DMS153 treated with DMSO at 0.1 percent for 48 hours (cell line): ENCODE data around the gene C12orf75.
A peak's percentile ranks its signal among the peaks of the same experiment; 100 is the strongest.
"Not testable (repeated sequence)": the region's sequence is repeated elsewhere in the genome, so short reads cannot be mapped to it uniquely, and the experiment has no call there.

ENCODE experiments used
- DNase-seq: peaks from one replicate; lab custom pipeline; 2025; ENCODE audit not compliant: unreplicated experiment; lab: John Stamatoyannopoulos, UW

The C12orf75 gene

DNA sequence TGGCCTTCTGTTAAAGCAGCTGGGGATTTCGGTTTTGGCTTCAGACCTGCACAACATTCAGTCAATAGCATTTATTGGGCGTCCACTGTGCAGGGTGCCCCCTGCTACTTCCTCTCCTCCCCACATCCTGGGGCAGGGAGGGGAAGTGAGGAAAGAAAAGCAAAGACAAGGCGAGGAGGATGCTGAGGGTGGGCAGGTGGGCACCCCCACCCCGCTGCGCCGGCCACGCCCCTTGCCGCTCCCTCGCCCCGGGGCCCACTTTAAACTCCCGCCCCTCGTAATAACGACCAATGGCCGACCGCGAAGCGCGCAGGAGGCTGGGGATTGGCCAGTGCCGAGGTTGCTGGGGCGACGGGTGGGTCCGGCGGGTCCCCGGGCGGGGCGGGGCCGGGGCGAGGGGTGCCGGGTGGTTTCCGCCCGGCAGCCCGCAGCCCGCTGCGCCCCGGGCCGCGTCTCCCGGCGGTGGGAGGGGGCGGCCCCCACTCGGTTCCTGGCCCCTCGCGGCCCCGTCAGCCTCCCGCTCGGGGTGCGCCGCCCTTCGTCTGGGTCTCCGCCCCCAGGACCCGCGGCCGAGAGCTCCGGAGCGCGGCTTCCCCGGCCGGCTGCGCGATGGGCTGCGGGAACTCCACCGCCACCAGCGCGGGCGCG lies at the start of gene C12orf75:
Gene C12orf75, plus strand, starts transcription at position 409 of the 648 bp plus-strand sequence. Its CDS starts 201 bp downstream, at position 610.
- peak; percentile 55 for DNase-seq

DNA sequence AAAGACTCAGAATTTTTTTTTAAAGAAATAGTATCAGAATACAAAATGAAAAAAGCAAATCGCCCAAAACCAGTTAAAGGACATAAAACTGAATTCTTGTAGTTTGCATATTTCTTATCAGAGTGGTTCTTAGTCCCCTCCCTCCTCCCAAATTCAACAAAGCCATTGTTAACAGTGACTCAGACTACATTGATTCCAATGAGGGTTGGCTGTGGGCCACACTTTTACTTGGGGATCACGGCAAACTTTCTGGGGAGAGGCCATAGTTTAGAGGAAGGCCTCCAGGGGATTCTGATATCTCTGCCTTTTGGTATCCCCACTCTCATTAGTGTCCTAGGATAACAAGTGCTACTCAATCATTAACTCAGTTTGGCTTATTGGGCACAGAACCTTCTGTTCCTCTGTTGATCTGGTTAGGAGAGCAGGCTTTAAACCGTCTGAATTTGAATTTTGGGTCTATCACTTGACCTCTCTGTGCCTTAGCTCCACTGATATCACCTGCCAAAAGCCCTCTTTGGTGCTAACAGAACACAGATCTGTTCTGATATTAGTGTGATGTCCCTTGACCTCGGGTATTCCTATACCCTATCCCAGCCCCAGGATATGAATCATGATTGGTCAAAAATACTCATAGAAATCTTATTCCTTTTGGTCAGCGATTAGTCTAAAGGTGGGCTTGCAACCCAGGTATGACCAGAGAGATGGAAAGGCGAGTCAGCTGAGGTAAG lies 49.4 kb upstream of the C12orf75 start:
- DNase-seq: no peak

DNA sequence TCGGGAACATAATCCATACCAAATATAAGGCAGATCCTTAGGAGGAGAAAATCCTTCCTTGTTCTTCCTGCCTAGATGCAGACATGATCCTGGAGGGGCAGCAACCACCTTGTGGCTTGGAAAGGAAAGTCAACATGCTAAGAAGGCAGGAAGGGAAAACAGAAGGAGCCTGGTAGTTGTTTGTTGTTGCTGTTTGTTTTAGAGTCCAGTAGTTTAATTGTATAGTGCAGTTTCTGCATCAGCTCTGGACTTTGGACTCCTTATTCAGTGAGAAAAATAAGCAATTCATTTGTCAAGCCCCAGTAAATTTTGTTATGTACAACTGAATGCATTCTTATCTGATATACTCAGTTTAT lies 48.8 kb upstream of the C12orf75 start:
- no peak for DNase-seq

DNA sequence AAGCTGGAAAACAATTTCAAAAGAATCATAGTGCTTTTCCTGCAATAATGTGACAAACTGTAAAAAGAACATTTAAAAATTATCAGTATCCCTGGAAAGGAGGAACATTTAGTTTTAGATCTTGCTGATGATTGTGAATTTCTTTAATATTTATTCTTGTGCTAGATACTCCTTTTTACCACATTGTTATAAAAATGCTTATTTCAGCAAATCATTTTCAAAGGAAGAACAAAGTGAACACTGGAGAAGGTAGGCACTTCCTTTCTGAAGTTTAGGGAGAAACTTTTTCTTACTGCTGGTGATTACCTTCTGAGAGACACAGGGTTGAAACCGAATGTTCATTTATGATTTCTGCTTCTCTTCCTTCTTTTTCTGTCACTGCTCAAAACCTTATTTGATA lies 45.1 kb upstream of the C12orf75 start:
- no peak for DNase-seq

DNA sequence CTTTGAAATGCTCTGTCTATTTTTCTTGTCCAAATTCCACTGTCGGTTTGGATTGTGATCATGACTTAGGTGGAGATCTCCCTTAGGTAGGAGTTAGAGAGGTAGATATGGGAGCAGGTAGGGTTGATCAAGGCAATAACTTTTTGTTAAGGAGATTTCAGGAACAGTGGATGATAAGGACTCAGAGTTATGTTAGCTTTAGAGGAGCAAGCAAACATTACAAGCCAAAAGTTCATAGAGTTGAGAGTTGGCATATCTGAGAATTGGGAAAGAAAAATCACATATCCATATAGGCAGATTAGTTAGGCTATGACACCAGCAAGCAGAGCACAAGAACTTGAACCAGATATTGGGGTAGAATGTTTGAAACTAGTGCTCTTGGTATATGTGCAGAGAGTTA lies 43.1 kb upstream of the C12orf75 start:
- DNase-seq: no peak

GRCh38 chr12:105288311-105288996 lies 42.0 kb upstream of the C12orf75 start:
- DNase-seq: no peak

- no peak for DNase-seq
Measured at GRCh38 chr12:105289114-105289904, 41.2 kb upstream of the C12orf75 start.

- DNase-seq: no peak
Measured at GRCh38 chr12:105291531-105291930, 39.0 kb upstream of the C12orf75 start.

DNA sequence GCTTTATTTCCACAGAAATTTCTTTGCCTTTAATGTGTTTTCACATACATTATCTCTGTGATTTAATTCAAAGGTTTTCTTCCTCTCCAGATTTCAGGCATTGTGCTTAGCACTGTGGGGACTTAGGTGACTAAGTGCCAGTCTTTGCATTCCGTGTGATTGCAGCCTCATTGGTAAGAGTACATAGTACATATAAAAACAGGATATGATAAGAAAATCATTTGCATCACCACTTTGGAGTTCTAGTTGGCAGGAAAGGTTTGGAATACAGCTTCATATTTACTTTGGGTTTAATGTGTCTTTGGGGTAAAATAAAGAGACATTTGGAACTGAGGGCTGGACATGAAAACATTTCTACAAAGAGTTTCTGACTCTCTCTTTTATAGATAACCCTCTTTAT lies 37.8 kb upstream of the C12orf75 start:
- DNase-seq: no peak

GRCh38 chr12:105293187-105293586 lies 37.3 kb upstream of the C12orf75 start:
- DNase-seq: no peak

DNA sequence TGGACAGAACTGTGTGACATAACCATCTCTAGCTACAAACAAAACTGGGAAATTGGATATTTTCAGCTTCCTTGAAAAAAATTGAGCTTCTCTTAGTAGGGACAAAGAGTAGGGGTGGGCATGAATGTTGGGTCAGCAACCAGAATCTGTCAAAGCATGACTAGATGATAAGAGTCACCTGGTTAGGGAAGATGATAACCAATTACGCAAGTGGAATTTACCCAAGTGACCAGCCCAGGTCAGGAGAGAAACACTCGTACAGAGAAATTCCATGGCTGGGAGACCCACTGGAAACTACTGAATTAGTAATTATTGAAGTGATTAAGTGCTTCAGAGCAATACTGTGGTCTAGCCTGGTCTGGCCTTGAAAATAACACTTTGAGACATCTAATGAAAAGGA lies 36.3 kb upstream of the C12orf75 start:
- no peak for DNase-seq

- no peak for DNase-seq
Measured at GRCh38 chr12:105294886-105295479, 35.5 kb upstream of the C12orf75 start.

DNA sequence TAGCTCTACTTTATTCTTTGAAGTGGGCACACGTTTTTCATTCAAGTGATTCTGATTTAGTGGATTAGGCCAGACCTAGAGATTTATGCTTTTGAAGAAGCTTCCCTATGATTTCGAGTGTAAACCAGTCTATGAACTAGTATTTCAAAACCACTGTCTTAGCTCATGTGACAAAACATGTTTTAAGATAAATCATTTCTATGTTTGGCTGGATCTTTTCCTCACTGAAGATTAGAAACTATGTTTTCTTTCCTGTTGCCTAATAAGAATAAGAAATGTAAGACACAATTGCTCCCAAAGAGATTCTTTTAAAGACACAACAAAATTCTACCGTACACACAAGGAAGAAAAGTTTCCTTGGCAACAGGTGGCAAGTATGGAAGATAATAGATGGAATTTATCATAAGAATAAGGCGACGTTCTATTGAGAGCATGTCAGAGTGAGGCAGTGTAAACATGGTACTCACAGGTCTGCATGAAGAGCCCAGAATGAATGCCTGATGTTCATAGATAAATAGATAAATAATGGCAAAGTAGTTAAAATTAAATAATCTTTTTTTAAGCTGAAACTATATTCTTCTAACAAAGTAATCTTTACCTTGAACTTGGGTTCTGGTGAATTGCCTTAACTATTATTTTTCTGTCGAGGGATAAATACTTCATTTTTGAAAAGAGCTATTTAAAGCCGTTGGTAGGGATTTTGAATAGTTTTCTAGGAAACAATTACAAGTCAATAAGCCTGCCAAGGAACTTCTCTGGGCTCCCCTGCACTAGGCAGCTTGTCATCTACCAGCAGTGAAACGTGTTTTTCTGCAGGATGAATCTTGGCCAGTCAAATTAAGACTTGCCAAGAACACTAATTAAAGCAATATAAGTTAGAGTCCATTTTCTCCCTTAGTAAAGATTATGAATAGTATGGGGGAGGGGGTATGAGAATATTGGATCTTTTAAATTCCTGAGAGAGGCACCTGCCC lies 34.1 kb upstream of the C12orf75 start:
- DNase-seq: no peak

DNA sequence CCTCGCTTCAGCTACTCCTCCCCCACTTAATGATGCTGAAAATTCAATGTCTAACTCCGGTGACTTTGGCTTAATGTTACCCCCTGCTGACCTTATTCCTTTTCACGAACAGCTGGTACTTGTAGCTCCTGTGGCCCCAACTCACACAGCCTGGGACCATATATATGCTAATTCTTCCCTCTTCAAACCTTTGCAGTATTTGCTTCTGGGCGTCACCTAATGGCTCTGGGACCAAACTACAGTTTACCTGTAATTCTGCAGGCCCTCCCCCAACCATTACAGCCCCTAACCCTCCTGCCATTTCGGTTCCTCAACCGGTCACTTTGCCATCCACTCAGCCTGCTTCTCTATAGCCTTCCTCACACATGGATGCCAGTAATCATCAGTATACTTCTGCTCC lies 29.6 kb upstream of the C12orf75 start:
- DNase-seq: no peak

GRCh38 chr12:105301696-105302095 lies 28.8 kb upstream of the C12orf75 start:
- no peak for DNase-seq

DNA sequence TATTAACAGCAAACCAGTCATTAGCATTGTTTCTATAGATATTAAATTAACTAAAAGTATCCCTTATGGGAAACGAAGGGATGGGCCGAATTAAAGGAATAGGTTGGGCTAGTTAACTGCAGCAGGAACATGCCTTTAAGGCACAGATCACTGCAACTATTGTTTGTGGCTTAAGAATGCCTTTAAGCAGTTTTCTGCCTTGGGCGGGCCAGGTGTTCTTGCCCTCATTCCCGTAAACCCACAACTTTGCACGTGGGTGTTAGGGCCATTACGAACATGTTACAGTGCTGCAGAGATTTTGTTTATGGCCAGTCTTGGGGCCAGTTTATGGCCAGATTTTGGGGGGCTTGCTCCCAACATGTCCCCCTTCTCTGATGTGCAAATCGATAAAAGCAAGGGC lies 27.5 kb upstream of the C12orf75 start:
- not testable (repeated sequence) for DNase-seq

DNA sequence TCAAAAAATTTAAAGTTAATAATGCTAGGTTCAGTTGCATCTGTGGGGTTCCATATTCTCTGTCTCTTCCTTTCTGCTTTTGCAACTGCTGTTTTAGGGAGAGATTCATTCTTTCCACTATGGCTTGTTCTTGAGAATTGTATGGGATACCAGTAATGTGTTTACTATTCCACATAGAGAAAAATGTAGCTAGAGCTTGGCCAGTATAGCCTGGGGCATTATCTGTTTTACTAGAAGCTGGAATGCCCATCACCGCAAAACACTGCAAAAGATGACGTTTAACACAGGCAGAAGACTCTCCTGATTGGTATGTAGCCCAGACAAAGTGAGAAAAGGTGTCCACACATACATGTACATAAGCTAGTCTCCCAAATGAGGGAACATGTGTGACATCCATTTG lies 25.9 kb upstream of the C12orf75 start:
- DNase-seq: not testable (repeated sequence)

GRCh38 chr12:105307601-105308314 lies 22.7 kb upstream of the C12orf75 start:
- not testable (repeated sequence) for DNase-seq

- not testable (repeated sequence) for DNase-seq
Measured at GRCh38 chr12:105308839-105309238, 21.7 kb upstream of the C12orf75 start.
